ENCODE data around the gene CAPZA3. TPM values are rescaled to one million over a fixed set of nuclear protein-coding genes. Genes with fewer than 3 reads are reported as not detected.
"Not testable (repeated sequence)": the region's sequence is repeated elsewhere in the genome, so short reads cannot be mapped to it uniquely, and the experiment has no call there.

The CAPZA3 gene
- total RNA-seq = not detected
- not detected for polyA plus RNA-seq
- total RNA-seq = not detected

DNA sequence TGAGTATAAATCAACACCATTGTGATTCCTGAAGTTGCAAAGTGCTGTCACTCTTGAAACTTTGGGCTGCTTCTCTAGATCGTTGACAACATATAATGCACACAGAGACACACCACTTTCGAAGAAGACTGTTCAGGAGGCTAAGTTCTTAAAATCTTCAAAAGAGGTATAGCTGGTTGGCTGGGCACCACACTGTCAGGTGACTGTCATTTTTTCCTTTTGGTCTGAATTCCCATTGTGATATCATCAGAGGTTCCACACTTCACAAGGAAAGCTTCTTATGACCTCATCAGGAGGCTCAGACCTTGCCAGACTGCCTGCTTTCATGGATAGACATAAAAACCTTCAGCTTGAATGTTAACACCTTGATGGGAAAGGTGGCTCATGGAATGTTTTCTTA lies at the start of gene CAPZA3, which contains the start of gene PLCZ1:
CAPZA3 (plus strand) TSS at position 301 of the 400 bp plus-strand sequence. CDS start 150 bp downstream, outside the sequence.
PLCZ1 (minus strand) TSS at position 194 of the 400 bp plus-strand sequence. CDS start 641 bp downstream, outside the sequence.
- Mint-ChIP-seq H3K36me3 (no peaks in the 10 kb centered on the region), H3K27ac (no peak within 1 kb of the TSS), H3K27me3 (no peaks in the 10 kb centered on the region), H3K4me3 (no peak within 1 kb of the TSS), H3K4me1 (no peaks in the 10 kb centered on the region), H3K9me3 (peaks cover 0 to 26% (median 9%) of the 10 kb centered on the region in 11 donors)
- ChIA-PET POLR2A (no interaction called here), CTCF (no interaction called here)
- H3K4me3 ChIP-seq (ENCODE audit: low read length) = no peak within 1 kb of the TSS
- H3K4me1 ChIP-seq (ENCODE audit: control insufficient read depth in 2 of 2, insufficient read depth in 2 of 2, low read length in 2 of 2) = no peaks in the 10 kb centered on the region
- DNase-seq (no peak), ATAC-seq (no peak)
- peaks cover 0 to 4% of the 10 kb centered on the region in 2 donors for H3K27me3 ChIP-seq (ENCODE audit: control insufficient read depth in 2 of 2, insufficient read depth in 2 of 2, low read length in 2 of 2)
- intact Hi-C loops (cut with micrococcal nuclease) = no loop called here
- H3K9me3 ChIP-seq (ENCODE audit: control insufficient read depth in 2 of 3, low read length in 3 of 3) = no peaks in the 10 kb centered on the region
- H3K36me3 ChIP-seq (ENCODE audit: control insufficient read depth in 2 of 3, insufficient read depth in 3 of 3, low read length in 3 of 3) = no peaks in the 10 kb centered on the region
- H3K27ac ChIP-seq (ENCODE audit: low read depth, low read length) = no peak within 1 kb of the TSS

DNA sequence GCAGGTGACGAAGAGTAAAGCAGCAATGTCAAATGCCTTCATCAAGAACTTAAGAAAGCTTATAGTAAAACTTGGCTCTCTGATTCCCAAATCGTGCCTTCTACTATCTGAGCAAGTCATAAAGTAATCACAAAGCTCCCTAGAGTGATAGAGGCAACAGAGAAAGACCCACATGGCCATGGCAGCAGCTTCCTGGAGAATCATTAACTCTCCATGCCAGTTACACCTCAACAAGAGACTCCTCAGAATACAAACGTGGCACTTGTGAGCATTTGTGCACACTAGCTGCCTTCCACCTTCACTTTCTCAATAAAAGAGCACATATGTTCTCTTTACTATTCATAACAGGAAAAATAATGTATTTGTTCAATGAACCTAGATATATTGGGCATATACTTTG lies 48.1 kb upstream of the CAPZA3 start:
- POLR2A ChIA-PET = no interaction called here
- no peaks in the 10 kb centered on the region for H3K27me3 Mint-ChIP-seq
- Histone ChIP-seq H3K27me3 (ENCODE audit: control insufficient read depth in 2 of 2, insufficient read depth in 2 of 2, low read length in 2 of 2) (no peaks in the 10 kb centered on the region), H3K4me3 (ENCODE audit: low read length) (no peak overlapping the region), H3K27ac (ENCODE audit: low read depth, low read length) (no peak overlapping the region), H3K9me3 (ENCODE audit: control insufficient read depth in 2 of 3, low read length in 3 of 3) (no peaks in the 10 kb centered on the region), H3K36me3 (ENCODE audit: control insufficient read depth in 2 of 3, insufficient read depth in 3 of 3, low read length in 3 of 3) (no peaks in the 10 kb centered on the region), H3K4me1 (ENCODE audit: control insufficient read depth in 2 of 2, insufficient read depth in 2 of 2, low read length in 2 of 2) (no peaks in the 10 kb centered on the region)
- no peak overlapping the region for H3K27ac Mint-ChIP-seq
- H3K4me1 Mint-ChIP-seq = no peaks in the 10 kb centered on the region
- H3K4me3 Mint-ChIP-seq = no peak overlapping the region
- H3K9me3 Mint-ChIP-seq = peaks cover 0 to 24% (median 6%) of the 10 kb centered on the region in 11 donors
- intact Hi-C loops (cut with micrococcal nuclease) = no loop called here
- H3K36me3 Mint-ChIP-seq = no peaks in the 10 kb centered on the region
- no peak for ATAC-seq
- no peak for DNase-seq
- CTCF ChIA-PET = no interaction called here

GRCh38 chr12:18690653-18691052 lies 47.3 kb upstream of the CAPZA3 start:
- Mint-ChIP-seq H3K36me3 (no peaks in the 10 kb centered on the region), H3K9me3 (peaks cover 0 to 24% (median 5%) of the 10 kb centered on the region in 11 donors), H3K27ac (no peak overlapping the region), H3K4me3 (no peak overlapping the region), H3K4me1 (no peaks in the 10 kb centered on the region), H3K27me3 (no peaks in the 10 kb centered on the region)
- Histone ChIP-seq H3K36me3 (ENCODE audit: control insufficient read depth in 2 of 3, insufficient read depth in 3 of 3, low read length in 3 of 3) (no peaks in the 10 kb centered on the region), H3K4me1 (ENCODE audit: control insufficient read depth in 2 of 2, insufficient read depth in 2 of 2, low read length in 2 of 2) (no peaks in the 10 kb centered on the region), H3K27me3 (ENCODE audit: control insufficient read depth in 2 of 2, insufficient read depth in 2 of 2, low read length in 2 of 2) (no peaks in the 10 kb centered on the region), H3K4me3 (ENCODE audit: low read length) (no peak overlapping the region), H3K9me3 (ENCODE audit: control insufficient read depth in 2 of 3, low read length in 3 of 3) (no peaks in the 10 kb centered on the region), H3K27ac (ENCODE audit: low read depth, low read length) (no peak overlapping the region)
- ChIA-PET POLR2A (no interaction called here), CTCF (no interaction called here)
- no peak for ATAC-seq
- intact Hi-C loops (cut with micrococcal nuclease) = no loop called here
- DNase-seq = no peak

- H3K36me3 Mint-ChIP-seq; POLR2A ChIA-PET; H3K4me3 Mint-ChIP-seq; CTCF ChIA-PET; H3K9me3 ChIP-seq (ENCODE audit: control insufficient read depth in 2 of 3, low read length in 3 of 3); H3K27ac Mint-ChIP-seq; H3K36me3 ChIP-seq (ENCODE audit: control insufficient read depth in 2 of 3, insufficient read depth in 3 of 3, low read length in 3 of 3); H3K27me3 ChIP-seq (ENCODE audit: control insufficient read depth in 2 of 2, insufficient read depth in 2 of 2, low read length in 2 of 2); DNase-seq; intact Hi-C loops (cut with micrococcal nuclease); H3K4me1 Mint-ChIP-seq; H3K27ac ChIP-seq (ENCODE audit: low read depth, low read length); ATAC-seq; H3K27me3 Mint-ChIP-seq; H3K4me3 ChIP-seq (ENCODE audit: low read length); H3K4me1 ChIP-seq (ENCODE audit: control insufficient read depth in 2 of 2, insufficient read depth in 2 of 2, low read length in 2 of 2): not testable (repeated sequence)
- peaks cover 0 to 27% (median 5%) of the 10 kb centered on the region in 11 donors for H3K9me3 Mint-ChIP-seq
These were observed 43.9 kb upstream of the CAPZA3 start for GRCh38 chr12:18693986-18694385.

DNA sequence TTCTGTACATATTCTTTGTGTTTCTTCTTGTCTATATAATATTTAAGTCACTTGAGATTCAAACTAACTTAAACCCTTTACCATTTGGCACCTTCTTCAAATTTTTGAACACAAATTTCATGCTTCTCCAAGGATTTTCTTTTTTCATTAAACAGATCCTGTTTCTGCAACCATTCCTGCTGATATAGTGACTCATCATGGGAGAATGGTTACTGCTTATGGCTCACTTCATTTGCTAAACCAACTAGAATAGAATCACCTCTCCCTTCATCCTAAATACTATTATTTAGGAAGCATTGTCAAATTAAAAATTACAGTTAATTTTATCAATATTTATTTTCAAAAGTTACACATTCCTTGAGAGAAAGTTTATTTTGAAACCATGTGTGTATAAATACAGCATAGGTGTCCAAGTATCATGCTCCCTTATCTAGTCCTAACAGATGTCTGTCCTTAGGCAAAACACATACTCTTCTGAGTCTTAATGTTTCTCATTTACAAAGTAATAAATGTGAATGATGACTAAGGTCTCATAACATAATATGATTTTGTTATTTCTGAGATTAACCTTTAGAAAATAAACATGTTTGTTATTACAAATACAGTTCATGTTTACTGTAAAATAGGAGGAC lies 40.8 kb upstream of the CAPZA3 start:
- no peak overlapping the region for H3K27ac ChIP-seq (ENCODE audit: low read depth, low read length)

DNA sequence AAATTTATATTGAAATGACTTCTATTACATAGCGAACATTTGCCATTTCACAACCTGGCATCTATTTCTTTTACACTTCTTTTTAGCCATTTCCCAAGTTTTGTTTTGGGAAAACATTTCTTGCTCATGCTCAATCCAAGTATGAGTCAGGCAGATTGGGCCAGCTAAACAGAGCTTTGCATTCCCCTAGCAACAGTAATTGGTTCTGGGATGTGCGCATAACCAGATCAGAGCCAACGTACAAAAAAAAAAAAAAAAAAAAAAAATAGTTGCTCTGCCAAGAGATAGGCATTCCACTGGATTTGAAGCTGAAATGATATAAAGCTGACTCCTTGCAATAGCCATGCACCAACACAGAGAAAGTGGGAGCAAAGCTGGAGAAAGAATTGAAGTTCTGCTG lies 37.6 kb upstream of the CAPZA3 start:
- no peaks in the 10 kb centered on the region for H3K36me3 Mint-ChIP-seq
- no peak overlapping the region for H3K4me3 ChIP-seq (ENCODE audit: low read length)

More for the DNA sequence above, 40.8 kb upstream of the CAPZA3 start:
- ATAC-seq (no peak), DNase-seq (no peak)
- H3K36me3 ChIP-seq (ENCODE audit: control insufficient read depth in 2 of 3, insufficient read depth in 3 of 3, low read length in 3 of 3) = no peaks in the 10 kb centered on the region
- Mint-ChIP-seq H3K36me3 (no peaks in the 10 kb centered on the region), H3K27me3 (no peaks in the 10 kb centered on the region), H3K4me3 (no peak overlapping the region), H3K4me1 (no peaks in the 10 kb centered on the region), H3K27ac (no peak overlapping the region), H3K9me3 (peaks cover 0 to 16% (median 4%) of the 10 kb centered on the region in 11 donors)
- no peaks in the 10 kb centered on the region for H3K27me3 ChIP-seq (ENCODE audit: control insufficient read depth in 2 of 2, insufficient read depth in 2 of 2, low read length in 2 of 2)
- H3K4me1 ChIP-seq (ENCODE audit: control insufficient read depth in 2 of 2, insufficient read depth in 2 of 2, low read length in 2 of 2) = no peaks in the 10 kb centered on the region
- ChIA-PET POLR2A (no interaction called here), CTCF (no interaction called here)
- intact Hi-C loops (cut with micrococcal nuclease) = no loop called here
- no peaks in the 10 kb centered on the region for H3K9me3 ChIP-seq (ENCODE audit: control insufficient read depth in 2 of 3, low read length in 3 of 3)
- no peak overlapping the region for H3K4me3 ChIP-seq (ENCODE audit: low read length)

DNA sequence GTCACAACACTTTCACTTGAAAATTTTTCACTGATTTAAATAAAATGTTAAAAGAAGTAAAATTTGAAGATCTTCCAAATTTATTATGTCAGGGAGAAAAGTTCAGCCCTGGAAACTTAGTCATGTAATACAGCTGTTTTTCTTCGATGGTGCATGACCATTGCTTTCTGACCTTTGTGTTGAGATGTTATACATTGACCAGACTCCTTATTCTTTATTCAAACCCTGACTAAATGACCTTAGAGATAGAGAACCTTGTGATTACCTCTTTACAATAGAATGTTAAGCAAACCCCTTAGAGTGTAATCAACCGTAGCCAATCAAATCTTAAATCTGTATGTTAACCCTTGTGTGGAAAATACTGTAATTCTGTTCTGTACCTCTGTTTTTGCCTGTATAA lies 34.6 kb upstream of the CAPZA3 start:
- CTCF ChIA-PET = no interaction called here
- Histone ChIP-seq H3K27ac (ENCODE audit: low read depth, low read length) (no peak overlapping the region), H3K9me3 (ENCODE audit: control insufficient read depth in 2 of 3, low read length in 3 of 3) (no peaks in the 10 kb centered on the region), H3K4me3 (ENCODE audit: low read length) (no peak overlapping the region), H3K4me1 (ENCODE audit: control insufficient read depth in 2 of 2, insufficient read depth in 2 of 2, low read length in 2 of 2) (no peaks in the 10 kb centered on the region), H3K36me3 (ENCODE audit: control insufficient read depth in 2 of 3, insufficient read depth in 3 of 3, low read length in 3 of 3) (no peaks in the 10 kb centered on the region), H3K27me3 (ENCODE audit: control insufficient read depth in 2 of 2, insufficient read depth in 2 of 2, low read length in 2 of 2) (no peaks in the 10 kb centered on the region)
- no peak for DNase-seq
- Mint-ChIP-seq H3K9me3 (peaks cover 4 to 19% (median 13%) of the 10 kb centered on the region in 11 donors), H3K27me3 (no peaks in the 10 kb centered on the region), H3K36me3 (peaks cover 0 to 3% (median 0%) of the 10 kb centered on the region in 5 donors), H3K4me3 (no peak overlapping the region), H3K4me1 (no peaks in the 10 kb centered on the region), H3K27ac (no peak overlapping the region)
- POLR2A ChIA-PET = no interaction called here
- no peak for ATAC-seq
- intact Hi-C loops (cut with micrococcal nuclease) = no loop called here

More for the DNA sequence above, 37.6 kb upstream of the CAPZA3 start:
- ChIA-PET CTCF (no interaction called here), POLR2A (no interaction called here)
- no peaks in the 10 kb centered on the region for H3K4me1 ChIP-seq (ENCODE audit: control insufficient read depth in 2 of 2, insufficient read depth in 2 of 2, low read length in 2 of 2)
- no peak overlapping the region for H3K27ac Mint-ChIP-seq
- intact Hi-C loops (cut with micrococcal nuclease) = no loop called here
- H3K27me3 ChIP-seq (ENCODE audit: control insufficient read depth in 2 of 2, insufficient read depth in 2 of 2, low read length in 2 of 2) = no peaks in the 10 kb centered on the region
- ATAC-seq (no peak), DNase-seq (no peak)
- no peaks in the 10 kb centered on the region for H3K9me3 ChIP-seq (ENCODE audit: control insufficient read depth in 2 of 3, low read length in 3 of 3)
- H3K4me1 Mint-ChIP-seq = no peaks in the 10 kb centered on the region
- H3K27me3 Mint-ChIP-seq = no peaks in the 10 kb centered on the region
- no peak overlapping the region for H3K27ac ChIP-seq (ENCODE audit: low read depth, low read length)
- peaks cover 3 to 13% (median 7%) of the 10 kb centered on the region in 11 donors for H3K9me3 Mint-ChIP-seq
- H3K4me3 Mint-ChIP-seq = no peak overlapping the region
- no peaks in the 10 kb centered on the region for H3K36me3 ChIP-seq (ENCODE audit: control insufficient read depth in 2 of 3, insufficient read depth in 3 of 3, low read length in 3 of 3)

Data from naive thymus-derived CD4-positive, alpha-beta T cell (primary cell).